IMR-90 (cell line): ENCODE data around the gene GPX5. TPM values are rescaled to one million over a fixed set of nuclear protein-coding genes. Genes with fewer than 3 reads are reported as not detected.

ENCODE experiments used
- ATAC-seq: fragments of 200-7000 bp; cut with Tn5 transposase; 2 replicates; pipeline ENCODE4 v1.9.1; 2020; ENCODE audit warnings: low read depth, mild to moderate bottlenecking, moderate library complexity
- BruUV-seq: library from RNA; stranded (reverse); fragments of 400-500 nt; replicated peaks from 2 replicates; lab custom pipeline; 2021; lab: Mats Ljungman, UMichigan
- CTCF ChIA-PET: fragments of 300-600 bp; formaldehyde crosslinking; extraction: SDS; loops from one replicate; lab custom pipeline; 2021; ENCODE audit warnings: antibody characterized with exemption; lab: Yijun Ruan, JAX
- POLR2A ChIA-PET: fragments of 300-600 bp; sonication (Branson Sonifier 250); formaldehyde crosslinking; loops from one replicate; lab custom pipeline; 2022; ENCODE audit warnings: antibody characterized with exemption; ENCODE audit not compliant: unreplicated experiment; lab: Charles Lee
- DNase-seq: peaks from one replicate; pipeline ENCODE4 v3.0.0; 2013
- H2AFZ ChIP-seq: replicated peaks from 2 replicates; pipeline ENCODE3; 2013; ENCODE audit warnings: low read length, mild to moderate bottlenecking; ENCODE audit not compliant: poor library complexity
- H2AK5ac ChIP-seq: 2 replicates; pipeline ENCODE4 v1.6.1; 2013; ENCODE audit warnings: low read depth, low read length, inconsistent platforms
- H2AK9ac ChIP-seq: replicated peaks from 2 replicates; pipeline ENCODE3; 2013; ENCODE audit warnings: mild to moderate bottlenecking, low read depth, low read length, moderate library complexity; ENCODE audit not compliant: poor library complexity
- H2BK120ac ChIP-seq: 2 replicates; pipeline ENCODE4 v1.6.1; 2013; ENCODE audit warnings: low read depth, low read length, inconsistent platforms
- H2BK15ac ChIP-seq: 3 replicates; pipeline ENCODE4 v1.6.1; 2013; ENCODE audit warnings: low read depth, low read length, inconsistent platforms
- H2BK20ac ChIP-seq: 2 replicates; pipeline ENCODE4 v1.6.1; 2013; ENCODE audit warnings: low read depth, mild to moderate bottlenecking, inconsistent platforms, low read length, moderate library complexity
- H2BK5ac ChIP-seq: 2 replicates; pipeline ENCODE4 v1.6.1; 2013; ENCODE audit warnings: mild to moderate bottlenecking, low read depth, low read length, inconsistent platforms; ENCODE audit not compliant: poor library complexity, severe bottlenecking
- H3K14ac ChIP-seq: replicated peaks from 2 replicates; pipeline ENCODE4 v1.6.1; 2013; ENCODE audit warnings: low read depth, low read length, inconsistent platforms
- H3K18ac ChIP-seq: 2 replicates; pipeline ENCODE4 v1.6.1; 2013; ENCODE audit warnings: low read depth, low read length, control low read depth
- H3K23ac ChIP-seq: 2 replicates; pipeline ENCODE4 v1.6.1; 2013; ENCODE audit warnings: low read depth, low read length, inconsistent platforms
- H3K27ac ChIP-seq: 2 replicates; pipeline ENCODE4 v1.5.1; 2013; ENCODE audit warnings: mild to moderate bottlenecking, control low read depth, low read length; ENCODE audit not compliant: insufficient read depth
- H3K27me3 ChIP-seq: 2 replicates; pipeline ENCODE4 v1.6.1; 2013; ENCODE audit warnings: low read length; ENCODE audit not compliant: control insufficient read depth, insufficient read depth
- H3K36me3 ChIP-seq: 2 replicates; pipeline ENCODE4 v1.6.1; 2013; ENCODE audit warnings: low read length, mixed read lengths; ENCODE audit not compliant: control insufficient read depth, insufficient read depth
- H3K4ac ChIP-seq: 2 replicates; pipeline ENCODE4 v1.6.1; 2013; ENCODE audit warnings: low read depth, low read length, inconsistent platforms
- H3K4me1 ChIP-seq: 2 replicates; pipeline ENCODE4 v1.6.1; 2013; ENCODE audit warnings: low read length, mixed read lengths; ENCODE audit not compliant: control insufficient read depth, insufficient read depth
- H3K4me2 ChIP-seq: 2 replicates; pipeline ENCODE4 v1.6.1; 2013; ENCODE audit warnings: low read depth, mild to moderate bottlenecking, control low read depth, low read length, moderate library complexity
- H3K4me3 ChIP-seq: 2 replicates; pipeline ENCODE4 v1.5.1; 2013; ENCODE audit warnings: low read depth, mild to moderate bottlenecking, control low read depth, low read length, moderate library complexity; ENCODE audit not compliant: insufficient read depth
- H3K56ac ChIP-seq: 2 replicates; pipeline ENCODE4 v1.6.1; 2013; ENCODE audit warnings: low read length, inconsistent platforms; ENCODE audit not compliant: insufficient read depth; ENCODE audit errors: extremely low read depth
- H3K79me1 ChIP-seq, 2 experiments: 2 replicates each; pipeline ENCODE4 v1.6.1; 2013; ENCODE audit warnings: low read length in 2 of 2, inconsistent platforms in 1 of 2, low read depth in 1 of 2
- H3K9ac ChIP-seq: 2 replicates; pipeline ENCODE4 v1.6.1; 2013; ENCODE audit warnings: low read depth, low read length, control low read depth
- H3K9me1 ChIP-seq: 2 replicates; pipeline ENCODE4 v1.6.1; 2013; ENCODE audit warnings: low read length, inconsistent platforms; ENCODE audit not compliant: insufficient read depth
- H3K9me3 ChIP-seq: 2 replicates; pipeline ENCODE4 v1.6.1; 2013; ENCODE audit warnings: low read length; ENCODE audit not compliant: control insufficient read depth, insufficient read depth
- H4K20me1 ChIP-seq: 2 replicates; pipeline ENCODE4 v1.6.1; 2013; ENCODE audit warnings: low read length, inconsistent platforms; ENCODE audit not compliant: insufficient read depth
- H4K5ac ChIP-seq: 2 replicates; pipeline ENCODE4 v1.6.1; 2013; ENCODE audit warnings: mild to moderate bottlenecking, low read depth, low read length, control low read depth
- H4K8ac ChIP-seq, 2 experiments: 2 replicates each; pipeline ENCODE4 v1.6.1; 2013; ENCODE audit warnings: low read depth in 2 of 2, low read length in 2 of 2, control low read depth in 1 of 2, inconsistent platforms in 1 of 2
- H4K91ac ChIP-seq: 2 replicates; pipeline ENCODE4 v1.6.1; 2013; ENCODE audit warnings: low read depth, low read length, inconsistent platforms; ENCODE audit not compliant: insufficient read depth
- BHLHE40 ChIP-seq: fragments of 150-350 bp; IDR thresholded peaks from 2 replicates; pipeline ENCODE4 v1.6.1; 2016; ENCODE audit warnings: mild to moderate bottlenecking, low read depth, low read length
- CEBPB ChIP-seq: IDR thresholded peaks from 2 replicates; pipeline ENCODE4 v1.6.1; 2012; ENCODE audit warnings: low read depth, low read length, improper control_type of control experiment
- CHD1 ChIP-seq: IDR thresholded peaks from 2 replicates; pipeline ENCODE4 v1.6.1; 2012; ENCODE audit warnings: low read depth, low read length, improper control_type of control experiment
- FOS ChIP-seq: fragments of 150-350 bp; IDR thresholded peaks from 2 replicates; pipeline ENCODE4 v1.6.1; 2016; ENCODE audit warnings: low read depth, low read length
- MAFK ChIP-seq: IDR thresholded peaks from 2 replicates; pipeline ENCODE4 v1.6.1; 2012; ENCODE audit warnings: low read depth, low read length, improper control_type of control experiment
- MAZ ChIP-seq: IDR thresholded peaks from 2 replicates; pipeline ENCODE4 v1.6.1; 2012; ENCODE audit warnings: low read depth, mild to moderate bottlenecking, low read length, improper control_type of control experiment, moderate library complexity, borderline replicate concordance
- POLR2A ChIP-seq: IDR thresholded peaks from 2 replicates; pipeline ENCODE4 v1.6.1; 2012; ENCODE audit warnings: mild to moderate bottlenecking, low read depth, low read length
- RCOR1 ChIP-seq: IDR thresholded peaks from 2 replicates; pipeline ENCODE4 v1.6.1; 2012; ENCODE audit warnings: mild to moderate bottlenecking, low read length, improper control_type of control experiment; ENCODE audit not compliant: insufficient replicate concordance
- RFX5 ChIP-seq: IDR thresholded peaks from 2 replicates; pipeline ENCODE4 v1.8.0; 2012; ENCODE audit warnings: low read depth, mild to moderate bottlenecking, low read length, moderate library complexity
- WGBS, 2 experiments: methylation state at CpG; one replicate each; pipeline versions ENCODE4 v1.1.5 to v1.1.7; 2013; ENCODE audit warnings: missing lambda C conversion rate in 2 of 2; ENCODE audit not compliant: insufficient read length in 1 of 2; ENCODE audit errors: extremely low coverage in 2 of 2; 5-methylcytosine and 5-hydroxymethylcytosine counted together
- dilution Hi-C: fragments of 300-500 bp; cut with HindIII; formaldehyde crosslinking; loops from one replicate; pipeline ENCODE4 v1.14.3; 2018; ENCODE audit warnings: low sequenced_read_pairs; ENCODE audit not compliant: unreplicated experiment
- in situ Hi-C: fragments of 300-500 bp; cut with MboI; formaldehyde crosslinking; loops from 3 replicates; pipeline ENCODE4 v1.14.3; 2019; ENCODE audit warnings: low sequenced_read_pairs, inconsistent platforms, mixed read lengths
- intact Hi-C: fragments of 100-400 bp; cut with micrococcal nuclease; formaldehyde crosslinking; loops from 2 replicates; pipeline ENCODE4 v1.10.0; 2022
- polyA plus RNA-seq, 3 experiments: library from polyadenylated mRNA; depleted of rRNA; stranded (reverse); fragments of >200 nt; gene quantifications; 2 replicates each; pipeline ENCODE4 v1.2.3, GENCODE V29; 2012; ENCODE audit warnings: low replicate concordance in 1 of 3
- total RNA-seq: library from RNA; depleted of rRNA; stranded (reverse); fragments of >200 nt; gene quantifications from 2 replicates; pipeline ENCODE4 v1.2.3, GENCODE V29; 2012
- TF ChIP-seq, protein P1 (sequence below): fragments of 150-350 bp; IDR thresholded peaks from 2 replicates; pipeline ENCODE4 v1.6.1; 2017; ENCODE audit warnings: mild to moderate bottlenecking, antibody characterized with exemption, low read length, low read depth
- TF ChIP-seq, protein P2 (sequence below): fragments of 150-350 bp; IDR thresholded peaks from 2 replicates; pipeline ENCODE4 v1.6.1; 2016; ENCODE audit warnings: low read depth, mild to moderate bottlenecking, low read length, moderate library complexity, borderline replicate concordance

Gene GPX5
- total and polyA plus RNA-seq, 2 of the 4 experiments (the other 2 are of a cell fraction): not detected

DNA sequence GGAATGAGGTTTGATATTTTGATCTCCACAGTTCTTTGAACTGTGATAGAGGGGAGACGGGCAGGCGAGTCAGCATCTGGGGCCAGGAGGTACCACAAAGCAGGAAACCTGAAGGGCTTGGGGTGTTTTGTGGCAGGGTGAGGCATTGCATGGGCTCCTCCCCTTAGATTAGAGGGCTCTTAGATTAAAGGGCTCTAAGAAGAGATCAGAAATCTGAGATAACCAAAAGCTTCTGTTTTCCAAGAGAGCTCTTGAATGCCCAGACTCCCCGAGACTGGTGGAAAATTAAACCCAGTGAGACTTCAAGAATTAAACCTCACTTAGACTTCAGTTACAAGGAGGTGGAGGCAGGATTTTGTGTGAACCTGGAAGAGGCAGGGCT is 2.4 kb upstream of the GPX5 start:
- Histone ChIP-seq H3K79me1 (no peaks in the 10 kb centered on the region), H2BK20ac (no peak overlapping the region), H3K4ac (no peak overlapping the region), H3K14ac (no peak overlapping the region), H3K23ac (no peak overlapping the region), H3K56ac (no peak overlapping the region), H3K9ac (no peak overlapping the region), H2AK9ac (no peak overlapping the region), H2AFZ (no peak overlapping the region), H2BK120ac (no peak overlapping the region), H4K91ac (no peak overlapping the region), H2AK5ac (no peak overlapping the region), H4K5ac (no peak overlapping the region), H3K4me3 (no peak overlapping the region), H3K9me1 (no peaks in the 10 kb centered on the region), H3K18ac (no peak overlapping the region), H3K27me3 (no peaks in the 10 kb centered on the region; the same call in 1 of the 2 replicates), H3K36me3 (no peaks in the 10 kb centered on the region), H3K9me3 (no peaks in the 10 kb centered on the region), H3K27ac (no peak overlapping the region), H4K8ac (no peak overlapping the region), H2BK5ac (no peak overlapping the region), H3K4me1 (no peaks in the 10 kb centered on the region), H2BK15ac (no peak overlapping the region), H3K4me2 (no peak overlapping the region), H4K20me1 (no peaks in the 10 kb centered on the region)
- ChIA-PET CTCF (no interaction called here), POLR2A (no interaction called here)
- no peak for TF ChIP-seq RFX5
- no peak for TF ChIP-seq CHD1
- no peak for TF ChIP-seq CEBPB
- TF ChIP-seq, protein P1, sequence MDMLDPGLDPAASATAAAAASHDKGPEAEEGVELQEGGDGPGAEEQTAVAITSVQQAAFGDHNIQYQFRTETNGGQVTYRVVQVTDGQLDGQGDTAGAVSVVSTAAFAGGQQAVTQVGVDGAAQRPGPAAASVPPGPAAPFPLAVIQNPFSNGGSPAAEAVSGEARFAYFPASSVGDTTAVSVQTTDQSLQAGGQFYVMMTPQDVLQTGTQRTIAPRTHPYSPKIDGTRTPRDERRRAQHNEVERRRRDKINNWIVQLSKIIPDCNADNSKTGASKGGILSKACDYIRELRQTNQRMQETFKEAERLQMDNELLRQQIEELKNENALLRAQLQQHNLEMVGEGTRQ: no peak
- no peak for TF ChIP-seq MAZ
- TF ChIP-seq RCOR1: no peak
- TF ChIP-seq BHLHE40: no peak
- TF ChIP-seq MAFK: no peak
- no peak for TF ChIP-seq POLR2A
- TF ChIP-seq FOS: no peak
- TF ChIP-seq, protein P2, sequence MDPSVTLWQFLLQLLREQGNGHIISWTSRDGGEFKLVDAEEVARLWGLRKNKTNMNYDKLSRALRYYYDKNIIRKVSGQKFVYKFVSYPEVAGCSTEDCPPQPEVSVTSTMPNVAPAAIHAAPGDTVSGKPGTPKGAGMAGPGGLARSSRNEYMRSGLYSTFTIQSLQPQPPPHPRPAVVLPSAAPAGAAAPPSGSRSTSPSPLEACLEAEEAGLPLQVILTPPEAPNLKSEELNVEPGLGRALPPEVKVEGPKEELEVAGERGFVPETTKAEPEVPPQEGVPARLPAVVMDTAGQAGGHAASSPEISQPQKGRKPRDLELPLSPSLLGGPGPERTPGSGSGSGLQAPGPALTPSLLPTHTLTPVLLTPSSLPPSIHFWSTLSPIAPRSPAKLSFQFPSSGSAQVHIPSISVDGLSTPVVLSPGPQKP: no peak
- ATAC-seq: no peak
- WGBS, 2 experiments: no CpG with 5 or more reads among the region's 3 CpGs
- intact Hi-C loops: no loop called here
- DNase-seq: no peak
- no TSS peak for BruUV-seq
- in situ Hi-C loops: no loop called here
- dilution Hi-C loops: no loop called here
